ENCODE data around the gene HSP90AA1.

HSP90AA1 gene

GRCh38 chr14:102050625-102051024 lies 36.2 kb downstream of the HSP90AA1 start:
- Histone ChIP-seq H3K9me3 (ENCODE audit: control insufficient read depth, low read length) (no peaks in the 10 kb centered on the region), H3K36me3 (ENCODE audit: control insufficient read depth, insufficient read depth, low read length) (peaks cover 83% of the 10 kb centered on the region)

DNA sequence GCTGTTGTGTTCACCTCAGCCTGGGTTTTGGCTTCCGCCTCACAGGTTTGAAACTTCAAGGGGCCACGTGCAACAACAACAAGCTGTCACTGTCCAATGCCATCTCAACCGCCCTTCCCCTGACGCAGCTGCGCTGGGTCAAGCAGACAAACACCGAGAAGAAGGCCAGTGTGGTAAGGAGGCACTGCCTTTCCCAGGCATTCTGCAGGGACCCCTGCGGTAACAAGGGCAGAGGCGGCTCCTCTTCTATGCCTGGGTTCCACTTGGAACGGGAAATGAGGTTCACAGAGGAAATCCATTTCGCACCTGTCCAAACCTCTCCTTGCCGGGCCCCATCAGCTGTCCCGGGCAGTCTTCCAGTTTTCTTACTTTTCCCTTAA lies 36.8 kb downstream of the HSP90AA1 start:
- Histone ChIP-seq H3K27ac (ENCODE audit: low read depth, low read length, severe bottlenecking) (no peak overlapping the region), H3K9me3 (ENCODE audit: control insufficient read depth, low read length) (no peaks in the 10 kb centered on the region), H3K36me3 (ENCODE audit: control insufficient read depth, insufficient read depth, low read length) (peaks cover 81% of the 10 kb centered on the region), H3K4me1 (ENCODE audit: control insufficient read depth, insufficient read depth, low read length, poor library complexity, severe bottlenecking) (peaks cover 3% of the 10 kb centered on the region), H3K4me3 (ENCODE audit: extremely low read depth, insufficient read depth, low read length, poor library complexity, severe bottlenecking) (no peak overlapping the region)
- 95 to 96% methylated on average over 11 to 12 of the region's 12 CpGs for WGBS, 2 experiments (ENCODE audit: insufficient coverage in 2 of 2)

More at GRCh38 chr14:102050625-102051024, 36.2 kb downstream of the HSP90AA1 start:
- Histone ChIP-seq H3K4me1 (ENCODE audit: control insufficient read depth, insufficient read depth, low read length, poor library complexity, severe bottlenecking) (peaks cover 9% of the 10 kb centered on the region), H3K4me3 (ENCODE audit: extremely low read depth, insufficient read depth, low read length, poor library complexity, severe bottlenecking) (no peak overlapping the region), H3K27ac (ENCODE audit: low read depth, low read length, severe bottlenecking) (no peak overlapping the region)
- 83 to 85% methylated on average over 10 to 11 of the region's 11 CpGs for WGBS, 2 experiments (ENCODE audit: insufficient coverage in 2 of 2)

DNA sequence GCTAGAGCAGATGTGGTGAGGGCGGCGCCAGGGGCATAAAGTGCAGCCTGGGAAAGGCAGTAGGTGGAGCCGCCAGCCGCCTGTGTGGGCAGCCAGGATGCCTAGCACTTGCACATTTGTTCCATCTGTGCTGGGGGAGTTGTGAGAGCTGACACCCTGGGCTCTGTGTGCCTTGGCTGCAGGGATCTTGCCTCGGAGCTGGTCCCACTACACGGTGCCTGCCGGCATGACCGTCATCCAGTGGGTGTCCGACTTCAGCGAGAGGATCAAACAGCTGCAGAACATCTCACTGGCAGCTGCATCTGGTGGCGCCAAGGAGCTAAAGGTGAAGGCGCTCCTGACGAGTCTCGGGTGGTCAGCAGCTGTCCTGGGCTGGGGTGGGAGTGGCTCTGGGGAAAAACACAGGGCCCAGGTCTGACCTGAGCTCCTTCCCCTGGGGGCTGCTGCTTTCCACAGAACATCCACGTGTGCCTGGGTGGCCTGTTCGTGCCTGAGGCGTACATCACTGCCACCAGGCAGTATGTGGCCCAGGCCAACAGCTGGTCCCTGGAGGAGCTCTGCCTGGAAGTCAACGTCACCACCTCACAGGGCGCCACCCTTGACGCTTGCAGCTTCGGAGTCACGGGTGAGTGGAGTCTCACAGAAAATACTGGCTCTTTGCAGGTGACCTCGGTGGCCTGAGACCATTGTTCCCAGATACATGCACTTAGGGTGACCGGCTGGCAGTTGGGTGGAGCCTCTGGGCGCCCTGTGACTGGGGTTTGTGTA lies 37.4 kb downstream of the HSP90AA1 start:
- Histone ChIP-seq H3K36me3 (ENCODE audit: control insufficient read depth, insufficient read depth, low read length) (peaks cover 87% of the 10 kb centered on the region), H3K4me1 (ENCODE audit: control insufficient read depth, insufficient read depth, low read length, poor library complexity, severe bottlenecking) (no peaks in the 10 kb centered on the region), H3K4me3 (ENCODE audit: extremely low read depth, insufficient read depth, low read length, poor library complexity, severe bottlenecking) (no peak overlapping the region), H3K9me3 (ENCODE audit: control insufficient read depth, low read length) (no peaks in the 10 kb centered on the region), H3K27ac (ENCODE audit: low read depth, low read length, severe bottlenecking) (no peak overlapping the region)
- WGBS, 2 experiments (ENCODE audit: insufficient coverage in 2 of 2): 97% methylated on average over 25 of the region's 25 CpGs

- H3K27ac ChIP-seq (ENCODE audit: low read depth, low read length, severe bottlenecking): no peak overlapping the region
- H3K4me1 ChIP-seq (ENCODE audit: control insufficient read depth, insufficient read depth, low read length, poor library complexity, severe bottlenecking): no peaks in the 10 kb centered on the region
- no peak overlapping the region for H3K4me3 ChIP-seq (ENCODE audit: extremely low read depth, insufficient read depth, low read length, poor library complexity, severe bottlenecking)
- no peaks in the 10 kb centered on the region for H3K9me3 ChIP-seq (ENCODE audit: control insufficient read depth, low read length)
- 92 to 94% methylated on average over 30 to 31 of the region's 33 CpGs for WGBS, 2 experiments (ENCODE audit: insufficient coverage in 2 of 2)
- H3K36me3 ChIP-seq (ENCODE audit: control insufficient read depth, insufficient read depth, low read length): peaks cover 89% of the 10 kb centered on the region
These were observed 38.9 kb downstream of the HSP90AA1 start for GRCh38 chr14:102047808-102048540.

- Histone ChIP-seq H3K9me3 (ENCODE audit: control insufficient read depth, low read length) (no peaks in the 10 kb centered on the region), H3K36me3 (ENCODE audit: control insufficient read depth, insufficient read depth, low read length) (peaks cover 89% of the 10 kb centered on the region), H3K4me1 (ENCODE audit: control insufficient read depth, insufficient read depth, low read length, poor library complexity, severe bottlenecking) (no peaks in the 10 kb centered on the region), H3K27ac (ENCODE audit: low read depth, low read length, severe bottlenecking) (no peak overlapping the region), H3K4me3 (ENCODE audit: extremely low read depth, insufficient read depth, low read length, poor library complexity, severe bottlenecking) (no peak overlapping the region)
- WGBS, 2 experiments (ENCODE audit: insufficient coverage in 2 of 2): 61 to 62% methylated on average over 22 of the region's 23 CpGs
These were observed 40.2 kb downstream of the HSP90AA1 start for GRCh38 chr14:102046337-102047278.

GRCh38 chr14:102044566-102044965 lies 42.3 kb downstream of the HSP90AA1 start:
- Histone ChIP-seq H3K9me3 (ENCODE audit: control insufficient read depth, low read length) (no peaks in the 10 kb centered on the region), H3K4me1 (ENCODE audit: control insufficient read depth, insufficient read depth, low read length, poor library complexity, severe bottlenecking) (no peaks in the 10 kb centered on the region), H3K4me3 (ENCODE audit: extremely low read depth, insufficient read depth, low read length, poor library complexity, severe bottlenecking) (no peak overlapping the region), H3K27ac (ENCODE audit: low read depth, low read length, severe bottlenecking) (no peak overlapping the region), H3K36me3 (ENCODE audit: control insufficient read depth, insufficient read depth, low read length) (peaks cover 90% of the 10 kb centered on the region)
- WGBS, 2 experiments (ENCODE audit: insufficient coverage in 2 of 2): 82 to 93% methylated on average over 3 to 4 of the region's 13 CpGs

DNA sequence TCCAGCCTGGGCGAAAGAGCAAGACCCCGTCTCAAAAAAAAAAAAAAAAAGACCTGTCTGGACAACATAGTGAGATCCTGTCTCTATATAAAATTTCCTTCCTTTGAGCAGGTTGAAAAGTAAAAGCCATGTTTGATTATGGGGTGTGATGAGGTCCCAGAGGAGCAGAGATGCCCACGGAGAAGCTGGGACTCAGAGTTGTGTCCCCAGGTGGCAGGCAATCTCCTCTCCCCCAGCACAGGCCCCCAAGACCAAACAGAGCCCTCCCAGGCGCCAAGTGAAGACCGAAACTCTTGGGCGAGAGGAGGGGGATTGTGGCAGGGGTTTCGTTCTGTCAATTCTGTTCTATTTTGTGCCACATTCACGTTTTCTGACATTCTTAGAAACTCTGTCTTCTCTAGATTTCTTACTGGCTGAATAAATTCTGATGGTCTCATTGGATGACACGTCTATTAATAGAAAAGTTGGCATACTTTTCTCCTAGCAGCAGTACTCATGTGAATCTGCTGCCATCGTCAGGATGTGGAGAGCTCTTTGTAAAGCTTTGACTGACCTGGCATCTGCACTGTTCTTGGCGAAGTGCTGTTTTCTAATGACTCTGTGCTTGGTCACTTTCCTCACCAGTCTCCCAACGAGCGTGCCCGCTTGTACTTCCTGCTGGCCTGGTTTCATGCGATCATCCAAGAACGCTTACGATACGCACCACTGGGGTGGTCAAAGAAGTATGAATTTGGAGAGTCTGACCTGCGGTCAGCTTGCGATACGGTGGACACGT lies 43.4 kb downstream of the HSP90AA1 start:
- H3K36me3 ChIP-seq (ENCODE audit: control insufficient read depth, insufficient read depth, low read length): peaks cover 90% of the 10 kb centered on the region
- no peak overlapping the region for H3K4me3 ChIP-seq (ENCODE audit: extremely low read depth, insufficient read depth, low read length, poor library complexity, severe bottlenecking)
- H3K9me3 ChIP-seq (ENCODE audit: control insufficient read depth, low read length): no peaks in the 10 kb centered on the region
- H3K27ac ChIP-seq (ENCODE audit: low read depth, low read length, severe bottlenecking): no peak overlapping the region
- 97% methylated on average over 14 to 16 of the region's 22 CpGs for WGBS, 2 experiments (ENCODE audit: insufficient coverage in 2 of 2)
- H3K4me1 ChIP-seq (ENCODE audit: control insufficient read depth, insufficient read depth, low read length, poor library complexity, severe bottlenecking): no peaks in the 10 kb centered on the region

GRCh38 chr14:102042699-102043098 lies 44.1 kb downstream of the HSP90AA1 start:
- Histone ChIP-seq H3K36me3 (ENCODE audit: control insufficient read depth, insufficient read depth, low read length) (peaks cover 90% of the 10 kb centered on the region), H3K9me3 (ENCODE audit: control insufficient read depth, low read length) (no peaks in the 10 kb centered on the region), H3K27ac (ENCODE audit: low read depth, low read length, severe bottlenecking) (no peak overlapping the region), H3K4me1 (ENCODE audit: control insufficient read depth, insufficient read depth, low read length, poor library complexity, severe bottlenecking) (no peaks in the 10 kb centered on the region), H3K4me3 (ENCODE audit: extremely low read depth, insufficient read depth, low read length, poor library complexity, severe bottlenecking) (no peak overlapping the region)
- WGBS, 2 experiments (ENCODE audit: insufficient coverage in 2 of 2): 92 to 93% methylated on average over 6 to 9 of the region's 9 CpGs

DNA sequence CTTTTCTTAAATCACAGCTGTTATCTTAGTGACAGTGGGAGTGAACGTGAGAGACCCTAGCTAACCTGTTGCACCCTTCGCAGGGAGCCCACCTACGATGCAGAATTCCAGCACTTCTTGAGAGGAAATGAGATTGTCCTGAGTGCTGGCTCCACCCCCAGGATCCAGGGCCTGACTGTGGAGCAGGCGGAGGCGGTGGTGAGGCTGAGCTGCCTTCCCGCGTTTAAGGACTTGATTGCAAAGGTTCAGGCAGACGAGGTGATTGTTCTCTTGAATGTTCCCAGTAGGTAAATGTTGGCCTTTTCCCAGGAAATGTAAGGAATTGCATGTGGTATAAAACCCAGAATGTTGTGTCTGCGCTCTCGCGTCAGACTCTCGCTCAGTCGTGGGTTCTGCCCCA lies 46.7 kb downstream of the HSP90AA1 start:
- no peak overlapping the region for H3K4me3 ChIP-seq (ENCODE audit: extremely low read depth, insufficient read depth, low read length, poor library complexity, severe bottlenecking)
- WGBS, 2 experiments (ENCODE audit: insufficient coverage in 2 of 2): 90 to 98% methylated on average over 11 to 12 of the region's 13 CpGs

DNA sequence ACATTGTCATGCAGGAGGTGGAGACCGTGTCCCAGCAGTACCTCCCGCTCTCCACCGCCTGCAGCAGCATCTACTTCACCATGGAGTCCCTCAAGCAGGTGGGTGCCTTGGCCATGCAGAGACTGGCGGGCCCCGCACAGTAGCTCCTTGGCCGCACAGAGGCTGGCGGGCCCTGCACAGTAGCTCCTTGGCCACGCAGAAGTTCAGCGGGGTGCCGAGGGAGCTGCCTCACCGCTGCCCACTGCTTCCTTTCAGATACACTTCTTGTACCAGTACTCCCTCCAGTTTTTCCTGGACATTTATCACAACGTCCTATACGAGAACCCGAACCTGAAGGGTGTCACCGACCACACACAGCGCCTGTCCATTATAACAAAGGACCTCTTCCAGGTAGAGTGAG lies 47.7 kb downstream of the HSP90AA1 start:
- 96% methylated on average over 16 of the region's 16 CpGs for WGBS, 2 experiments (ENCODE audit: insufficient coverage in 2 of 2)
- H3K36me3 ChIP-seq (ENCODE audit: control insufficient read depth, insufficient read depth, low read length): peaks cover 98% of the 10 kb centered on the region
- no peak overlapping the region for H3K27ac ChIP-seq (ENCODE audit: low read depth, low read length, severe bottlenecking)
- no peaks in the 10 kb centered on the region for H3K4me1 ChIP-seq (ENCODE audit: control insufficient read depth, insufficient read depth, low read length, poor library complexity, severe bottlenecking)
- H3K4me3 ChIP-seq (ENCODE audit: extremely low read depth, insufficient read depth, low read length, poor library complexity, severe bottlenecking): no peak overlapping the region
- no peaks in the 10 kb centered on the region for H3K9me3 ChIP-seq (ENCODE audit: control insufficient read depth, low read length)

More for the DNA sequence above, 46.7 kb downstream of the HSP90AA1 start:
- Histone ChIP-seq H3K4me1 (ENCODE audit: control insufficient read depth, insufficient read depth, low read length, poor library complexity, severe bottlenecking) (no peaks in the 10 kb centered on the region), H3K27ac (ENCODE audit: low read depth, low read length, severe bottlenecking) (no peak overlapping the region), H3K36me3 (ENCODE audit: control insufficient read depth, insufficient read depth, low read length) (peaks cover 98% of the 10 kb centered on the region), H3K9me3 (ENCODE audit: control insufficient read depth, low read length) (no peaks in the 10 kb centered on the region)
